HG02870 (cell line): Measurements from ENCODE around the gene GLCE.

ENCODE experiments used
- ATAC-seq: cut with Tn5 transposase; IDR thresholded peaks from one replicate; pipeline ENCODE4 v1.9.1; 2021; ENCODE audit warnings: mild to moderate bottlenecking, moderate library complexity; ENCODE audit not compliant: unreplicated experiment

GLCE gene

GRCh38 chr15:69194025-69194827 lies 33.8 kb downstream of the GLCE start:
- no peak for ATAC-seq

DNA sequence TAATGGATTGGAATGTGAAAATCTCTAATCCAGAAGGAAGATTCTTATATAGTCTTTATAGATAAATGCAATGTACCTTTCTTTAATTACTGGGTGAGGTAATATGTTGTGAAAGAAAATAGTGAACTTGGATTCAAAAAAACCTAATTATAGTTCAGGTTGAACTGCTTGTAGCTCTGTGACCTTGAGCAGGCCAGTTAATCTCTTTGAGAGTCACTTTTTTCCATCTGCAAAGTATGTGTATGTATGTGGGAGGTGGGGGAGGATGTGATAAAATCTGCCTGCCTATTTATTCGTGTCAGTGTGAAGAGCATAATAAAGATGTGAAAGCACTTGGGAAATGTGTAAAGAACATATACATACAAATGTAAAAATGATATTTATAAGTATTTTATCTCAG lies 34.4 kb downstream of the GLCE start:
- no peak for ATAC-seq

DNA sequence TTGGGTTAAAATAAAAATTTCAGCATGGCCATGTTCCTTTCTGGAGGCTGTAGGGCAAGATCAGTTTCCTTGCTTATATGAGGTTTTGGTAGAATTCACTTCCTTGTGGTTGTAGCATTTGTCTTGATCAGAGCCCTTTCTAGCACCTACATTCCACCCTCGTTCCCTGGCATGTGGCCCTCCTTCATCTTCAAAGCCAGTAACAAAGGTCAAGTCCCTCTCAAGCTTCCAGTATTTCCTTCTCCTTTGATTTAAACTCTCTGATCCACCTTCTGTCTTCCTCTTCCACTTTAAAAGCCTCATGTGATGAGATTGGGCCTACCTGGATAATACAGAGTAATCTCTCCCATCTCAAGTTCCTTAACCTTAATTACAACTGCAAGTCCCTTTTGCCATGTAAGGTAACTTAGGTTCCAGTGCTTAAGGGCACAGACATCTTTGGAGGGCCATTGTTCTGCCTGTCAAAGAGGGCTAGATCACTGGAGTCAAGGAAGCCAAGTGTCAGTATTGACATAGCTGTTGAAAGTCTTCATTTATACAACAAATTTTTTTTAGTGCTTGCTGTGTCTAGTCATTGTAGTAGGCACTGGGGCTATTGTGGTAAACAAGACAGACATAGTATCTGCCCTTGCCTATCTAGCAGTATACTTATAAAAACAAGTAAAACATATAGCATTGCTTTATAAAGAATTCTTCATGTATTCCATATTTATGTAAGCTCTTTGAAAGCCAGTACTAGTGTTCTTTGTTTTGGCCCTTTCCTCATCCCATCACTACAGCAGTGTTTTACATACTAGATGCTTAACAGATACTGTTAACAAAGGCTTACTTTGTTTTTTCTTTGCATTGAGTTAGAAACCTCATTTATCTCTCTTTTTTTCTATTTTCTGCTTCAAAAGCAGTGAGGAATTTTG lies 40.7 kb downstream of the GLCE start:
- ATAC-seq, result no peak

DNA sequence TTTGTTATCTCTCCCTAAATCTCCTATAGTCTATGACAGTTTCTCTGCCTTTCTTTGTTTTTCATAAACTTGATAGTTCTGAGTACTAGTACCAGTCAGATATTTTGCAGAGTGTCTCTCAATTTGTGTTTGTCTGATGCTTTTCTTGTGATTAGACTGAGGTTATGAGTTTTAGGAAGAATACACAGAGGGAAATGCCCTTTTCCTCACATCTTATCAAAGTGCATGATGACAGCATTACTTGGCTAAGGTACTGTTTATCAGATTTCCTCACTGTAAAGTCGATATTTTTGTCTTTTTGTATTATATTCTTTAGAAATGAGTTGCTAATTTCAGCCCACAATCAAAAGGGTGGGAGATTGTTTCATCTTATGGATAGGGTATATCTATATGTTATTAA lies 45.6 kb downstream of the GLCE start:
- ATAC-seq, result no peak

- no peak for ATAC-seq
Measured at GRCh38 chr15:69209661-69210060, 49.2 kb downstream of the GLCE start.

GRCh38 chr15:69210574-69210973 lies 50.1 kb downstream of the GLCE start:
- no peak for ATAC-seq

DNA sequence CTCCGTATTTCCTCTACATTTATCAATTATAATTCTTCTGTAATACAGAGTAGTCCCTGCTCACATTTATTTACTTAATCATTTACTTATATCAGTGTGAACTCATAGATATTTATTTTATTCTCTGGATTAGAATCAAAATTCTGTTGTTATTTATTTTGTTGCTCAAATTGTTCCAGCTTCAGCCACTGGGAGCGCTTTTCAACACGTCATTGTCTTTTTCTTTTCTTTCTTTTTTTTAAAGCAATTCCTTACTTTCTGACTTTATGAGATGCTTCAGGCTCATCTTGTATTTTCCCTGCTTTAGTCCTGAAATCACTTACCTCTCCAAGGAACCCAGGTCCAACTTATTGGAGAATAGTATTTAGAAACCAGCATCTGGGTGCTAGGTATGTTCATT lies 53.4 kb downstream of the GLCE start:
- no peak for ATAC-seq

DNA sequence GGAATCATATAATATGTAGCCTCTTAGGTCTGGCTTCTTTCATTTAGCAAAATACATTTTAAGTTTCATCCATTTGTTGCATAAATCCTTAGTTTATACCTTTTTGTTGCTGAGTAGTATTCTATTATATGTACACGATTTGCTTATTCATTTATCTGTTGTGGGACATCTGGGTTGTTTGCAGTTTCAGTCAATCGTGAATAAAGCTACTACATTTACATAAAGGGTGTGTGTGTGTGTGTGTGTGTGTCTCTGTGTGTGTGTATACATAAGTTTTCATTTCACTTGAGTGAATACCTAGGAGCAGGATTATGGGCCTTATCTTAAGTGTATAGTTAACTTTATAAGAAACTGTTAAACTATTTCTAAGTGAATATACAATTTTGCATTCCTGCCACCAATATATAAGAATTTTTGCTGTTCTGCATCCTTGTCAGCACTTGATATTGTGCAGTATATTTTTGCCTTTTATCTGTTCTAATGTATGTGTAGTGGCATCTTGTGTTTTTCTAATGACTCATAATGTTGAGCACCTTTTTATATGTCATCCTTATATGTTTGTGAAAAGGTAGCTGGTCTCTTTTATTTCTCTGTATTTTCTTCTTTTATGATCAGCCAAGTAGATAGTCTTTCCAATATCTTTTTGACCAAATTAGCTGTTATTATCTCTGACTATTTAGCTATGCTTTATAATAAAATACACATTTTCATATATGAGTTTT lies 55.0 kb downstream of the GLCE start:
- ATAC-seq, result no peak

- ATAC-seq, result no peak
Measured at GRCh38 chr15:69217381-69217780, 56.9 kb downstream of the GLCE start.

- no peak for ATAC-seq
Measured at GRCh38 chr15:69219690-69220089, 59.3 kb downstream of the GLCE start.

GRCh38 chr15:69222002-69222474 lies 61.6 kb downstream of the GLCE start:
- no peak for ATAC-seq

- ATAC-seq, result no peak
Measured at GRCh38 chr15:69223083-69223813, 62.8 kb downstream of the GLCE start.

GRCh38 chr15:69224383-69224782 lies 63.9 kb downstream of the GLCE start:
- ATAC-seq, result no peak

- no peak for ATAC-seq
Measured at GRCh38 chr15:69225355-69226022, 65.1 kb downstream of the GLCE start.

DNA sequence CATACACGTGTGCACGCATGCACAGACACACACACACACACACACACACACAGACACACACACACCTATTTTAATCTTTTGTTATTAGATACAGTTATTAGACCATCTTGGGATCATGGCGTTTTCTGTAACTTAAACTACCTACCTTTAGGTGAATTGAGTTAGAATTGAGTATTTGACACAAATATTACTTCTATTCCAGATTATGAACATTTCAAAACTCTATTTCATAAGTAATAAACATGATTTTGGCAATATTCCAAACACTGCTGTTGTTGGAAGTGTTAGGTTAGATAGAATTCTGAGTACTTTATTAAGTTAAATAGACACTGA lies 65.6 kb downstream of the GLCE start:
- no peak for ATAC-seq

GRCh38 chr15:69232144-69232543 lies 71.7 kb downstream of the GLCE start:
- no peak for ATAC-seq

GRCh38 chr15:69232765-69233164 lies 72.3 kb downstream of the GLCE start:
- ATAC-seq, result no peak

DNA sequence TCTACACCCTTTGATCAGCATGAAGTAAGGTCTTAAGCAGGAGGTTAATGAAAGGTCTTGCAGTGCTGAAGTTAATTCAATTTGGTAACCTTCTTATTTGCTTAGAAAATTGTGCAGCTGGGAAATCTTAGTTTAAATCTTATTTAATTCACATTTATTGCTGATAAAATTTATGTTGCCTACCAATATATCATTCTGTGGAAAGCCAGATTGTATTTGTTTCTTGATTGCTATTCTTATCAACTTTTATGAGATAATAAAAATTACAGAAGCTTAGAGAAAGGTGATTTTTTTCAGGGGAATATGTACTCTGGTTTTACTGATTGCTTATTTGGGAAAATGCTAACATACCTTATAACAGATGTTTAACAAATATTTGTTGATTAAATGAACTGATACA lies 74.2 kb downstream of the GLCE start:
- ATAC-seq, result no peak

DNA sequence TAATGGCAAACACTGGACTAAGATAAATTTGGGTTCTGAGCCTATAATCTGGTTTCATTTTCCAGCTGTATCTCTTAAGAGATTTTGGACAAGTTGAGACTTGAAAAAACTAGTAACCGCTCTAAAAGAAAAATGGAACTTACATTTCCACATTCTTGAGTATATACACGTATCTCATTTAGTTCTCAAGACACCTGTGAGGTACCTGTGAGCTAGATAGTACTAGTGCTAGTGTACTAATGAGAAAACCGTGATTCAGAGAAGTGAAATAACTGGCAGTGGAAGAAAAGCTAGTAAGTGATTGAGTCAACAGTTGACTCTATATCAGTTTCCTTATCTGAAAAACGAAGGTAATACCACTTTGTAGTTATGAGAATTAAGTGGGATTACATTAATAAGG lies 76.1 kb downstream of the GLCE start:
- ATAC-seq, result no peak

- no peak for ATAC-seq
Measured at GRCh38 chr15:69237718-69238117, 77.3 kb downstream of the GLCE start.
